Adipocyte (in vitro differentiated cells): ENCODE measurements around the gene POC5.
A peak's percentile ranks its signal among the peaks of the same experiment; 100 is the strongest.
"Not testable (repeated sequence)": the region's sequence is repeated elsewhere in the genome, so short reads cannot be mapped to it uniquely, and the experiment has no call there.

Experiments used
- DNase-seq: peaks from one replicate; pipeline ENCODE4 v3.0.0-alpha.2; 2015; ENCODE audit warnings: low read depth
- H3K27me3 ChIP-seq: replicated peaks from 2 replicates; pipeline ENCODE4 v1.7.0; 2013; ENCODE audit warnings: mild to moderate bottlenecking, low read length, moderate library complexity; ENCODE audit not compliant: control insufficient read depth, insufficient read depth
- H3K36me3 ChIP-seq: 2 replicates; pipeline ENCODE4 v1.7.0; 2013; ENCODE audit warnings: low read length, mild to moderate bottlenecking, moderate library complexity; ENCODE audit not compliant: control insufficient read depth, insufficient read depth, severe bottlenecking
- H3K4me1 ChIP-seq: 2 replicates; pipeline ENCODE4 v1.7.0; 2013; ENCODE audit warnings: mild to moderate bottlenecking, low read length, moderate library complexity; ENCODE audit not compliant: control insufficient read depth, insufficient read depth
- H3K4me3 ChIP-seq: 2 replicates; pipeline ENCODE4 v1.7.0; 2013; ENCODE audit warnings: mild to moderate bottlenecking, low read length, moderate library complexity
- H3K9ac ChIP-seq: 2 replicates; pipeline ENCODE4 v1.7.0; 2013; ENCODE audit warnings: mild to moderate bottlenecking, low read length, moderate library complexity
- H3K9me3 ChIP-seq: 2 replicates; pipeline ENCODE4 v1.7.0; 2013; ENCODE audit warnings: mild to moderate bottlenecking, low read length, moderate library complexity; ENCODE audit not compliant: control insufficient read depth

The POC5 gene

DNA sequence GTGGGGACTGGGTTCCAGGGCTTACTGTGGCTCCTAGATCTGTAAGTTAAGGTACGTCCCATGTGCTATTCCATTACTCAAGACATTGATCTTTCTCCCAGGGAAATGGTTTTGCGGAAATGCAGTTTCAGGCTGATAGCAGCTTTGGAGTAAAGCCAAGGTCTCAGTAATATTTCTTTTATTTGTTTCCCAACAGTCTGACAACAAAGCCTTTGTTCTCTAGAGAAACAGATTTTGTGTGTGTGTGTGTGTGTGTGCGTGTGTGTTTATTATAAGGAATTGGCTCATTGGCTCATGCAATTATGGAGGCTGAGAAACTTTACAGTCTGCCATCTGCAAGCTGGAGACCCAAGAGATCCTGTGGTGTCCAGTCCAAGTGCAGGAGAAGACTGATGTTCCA, 12.1 kb upstream of the POC5 start:
- H3K27me3 ChIP-seq = peaks cover 8% of the 10 kb centered on the region
- no peak overlapping the region for H3K4me3 ChIP-seq
- H3K36me3 ChIP-seq = no peaks in the 10 kb centered on the region
- DNase-seq = no peak
- no peaks in the 10 kb centered on the region for H3K4me1 ChIP-seq
- no peak overlapping the region for H3K9ac ChIP-seq
- no peaks in the 10 kb centered on the region for H3K9me3 ChIP-seq

- no peak for DNase-seq
- peaks cover 6% of the 10 kb centered on the region for H3K9me3 ChIP-seq
- H3K36me3 ChIP-seq = no peaks in the 10 kb centered on the region
- H3K9ac ChIP-seq = no peak overlapping the region
- H3K27me3 ChIP-seq = peaks cover 8% of the 10 kb centered on the region
- no peak overlapping the region for H3K4me3 ChIP-seq
- H3K4me1 ChIP-seq = no peaks in the 10 kb centered on the region
Observed at GRCh38 chr5:75727931-75728330, 10.7 kb upstream of the POC5 start.

- H3K9me3 ChIP-seq, H3K27me3 ChIP-seq, DNase-seq, H3K4me1 ChIP-seq, H3K36me3 ChIP-seq, H3K4me3 ChIP-seq, H3K9ac ChIP-seq: not testable (repeated sequence)
Observed at GRCh38 chr5:75726224-75726623, 9.0 kb upstream of the POC5 start.

DNA sequence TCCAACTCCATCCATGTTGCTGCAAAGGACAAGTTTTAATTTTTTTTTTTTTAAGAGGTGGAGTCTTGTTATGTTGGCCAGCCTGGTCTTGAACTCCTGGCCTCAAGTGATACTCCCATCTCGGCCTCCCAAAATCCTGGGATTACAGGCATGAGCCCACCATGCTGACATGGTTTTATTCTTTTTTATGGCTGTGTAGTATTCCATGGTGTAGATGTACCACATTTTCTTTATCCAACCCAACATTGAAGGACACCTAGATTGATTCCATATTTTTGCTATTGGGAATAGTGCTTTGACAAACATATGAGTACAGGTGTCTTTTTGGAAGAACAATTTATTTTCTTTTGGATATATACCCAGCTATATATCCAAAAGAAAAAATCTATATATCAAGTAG, 6.1 kb upstream of the POC5 start:
- H3K36me3 ChIP-seq = no peaks in the 10 kb centered on the region
- no peaks in the 10 kb centered on the region for H3K4me1 ChIP-seq
- DNase-seq = no peak
- H3K9me3 ChIP-seq = peaks cover 6% of the 10 kb centered on the region
- no peak overlapping the region for H3K4me3 ChIP-seq
- no peak overlapping the region for H3K9ac ChIP-seq
- peaks cover 3% of the 10 kb centered on the region for H3K27me3 ChIP-seq

DNA sequence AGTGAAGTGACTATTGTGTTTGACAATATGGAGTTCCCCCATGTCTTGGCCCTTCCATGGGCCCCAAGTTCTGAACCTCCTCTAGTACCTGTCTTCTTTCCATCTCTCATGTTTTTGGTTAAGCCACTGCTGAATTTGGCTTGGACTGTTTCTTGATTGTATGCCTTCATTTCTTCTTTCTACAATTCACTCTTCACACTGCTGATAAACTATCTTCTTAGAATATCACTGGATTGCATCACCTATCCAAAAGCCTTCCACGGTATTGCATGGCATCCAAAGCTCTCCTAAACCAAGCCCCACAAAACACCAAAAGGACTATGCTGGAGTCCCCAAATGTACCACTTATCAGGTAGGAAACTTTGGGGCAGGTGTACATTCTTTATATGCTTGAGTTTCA, 4.3 kb upstream of the POC5 start:
- no peak for DNase-seq
- H3K36me3 ChIP-seq = no peaks in the 10 kb centered on the region
- H3K9ac ChIP-seq = no peak overlapping the region
- no peak overlapping the region for H3K4me3 ChIP-seq
- H3K27me3 ChIP-seq = peaks cover 3% of the 10 kb centered on the region
- H3K4me1 ChIP-seq = peaks cover 3% of the 10 kb centered on the region
- H3K9me3 ChIP-seq = peaks cover 6% of the 10 kb centered on the region

DNA sequence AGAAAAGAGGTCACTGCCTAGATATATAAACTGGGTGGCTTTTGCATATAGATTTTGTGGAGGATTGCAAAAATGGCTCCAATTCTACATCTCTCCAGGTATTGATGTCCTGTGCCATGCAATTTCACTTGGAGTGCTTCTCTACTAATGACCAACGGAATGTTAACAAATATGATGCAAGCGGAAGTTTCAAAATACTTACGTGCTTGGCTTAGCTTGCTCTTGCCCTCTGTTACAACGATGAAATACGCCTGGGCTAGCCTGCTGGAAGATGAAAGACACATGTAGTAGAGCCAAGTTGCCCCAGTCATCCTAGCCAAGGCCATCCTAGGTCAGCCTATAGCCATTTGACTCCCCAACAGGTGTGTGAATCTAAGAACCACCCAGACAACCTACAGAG, 3.6 kb upstream of the POC5 start:
- peaks cover 5% of the 10 kb centered on the region for H3K4me1 ChIP-seq
- peaks cover 6% of the 10 kb centered on the region for H3K9me3 ChIP-seq
- H3K27me3 ChIP-seq = peaks cover 3% of the 10 kb centered on the region
- H3K36me3 ChIP-seq = no peaks in the 10 kb centered on the region
- H3K4me3 ChIP-seq = no peak overlapping the region
- DNase-seq = no peak
- H3K9ac ChIP-seq = no peak overlapping the region

DNA sequence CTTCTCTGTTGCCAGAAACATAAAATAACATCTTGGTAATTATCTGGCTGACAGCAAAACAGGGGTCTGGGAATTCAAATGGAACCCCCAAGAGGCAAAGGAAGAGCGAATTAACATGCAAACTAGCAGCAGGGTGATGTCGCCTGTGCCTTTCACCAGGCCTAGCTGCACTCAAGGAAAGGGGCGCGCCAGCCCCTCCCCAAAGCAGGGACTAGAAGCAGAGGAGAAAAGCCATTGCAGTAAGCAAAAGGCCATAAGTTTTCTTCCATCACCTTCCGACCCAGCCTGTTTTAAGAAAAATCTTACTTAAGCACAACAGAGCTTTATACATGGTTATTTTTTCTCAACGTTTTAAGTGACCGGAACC, 539 bp downstream of the POC5 start:
- H3K36me3 ChIP-seq = no peaks in the 10 kb centered on the region
- peak overlapping the region; percentile 90 for H3K4me3 ChIP-seq
- peak overlapping the region; percentile 85 for H3K9ac ChIP-seq
- no peak for DNase-seq
- H3K27me3 ChIP-seq = peaks cover 3% of the 10 kb centered on the region
- H3K9me3 ChIP-seq = no peaks in the 10 kb centered on the region
- peaks cover 8% of the 10 kb centered on the region for H3K4me1 ChIP-seq

DNA sequence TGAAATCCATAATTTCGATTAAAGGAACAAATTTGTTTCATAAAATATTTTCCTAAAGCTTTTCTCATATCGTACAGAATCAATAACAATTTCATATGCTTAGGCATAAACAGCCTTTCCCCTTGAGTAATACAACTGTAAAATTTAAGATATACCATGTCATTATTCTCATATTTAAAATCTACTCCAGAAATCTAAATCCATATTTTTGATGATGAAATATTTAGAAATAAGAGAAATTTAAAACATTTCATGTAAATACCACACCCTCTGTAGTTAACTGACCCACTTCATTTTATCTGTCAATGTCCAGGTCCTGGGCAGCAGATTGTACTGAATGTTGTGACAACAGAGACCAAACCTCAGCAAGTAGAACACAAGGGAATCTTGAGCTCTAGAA, 5.1 kb downstream of the POC5 start:
- H3K36me3 ChIP-seq = peaks cover 11% of the 10 kb centered on the region

GRCh38 chr5:75711151-75711550, 6.1 kb downstream of the POC5 start:
- H3K9ac ChIP-seq = no peak overlapping the region
- peaks cover 6% of the 10 kb centered on the region for H3K4me1 ChIP-seq
- no peaks in the 10 kb centered on the region for H3K27me3 ChIP-seq
- H3K4me3 ChIP-seq = no peak overlapping the region
- H3K9me3 ChIP-seq = no peaks in the 10 kb centered on the region
- peaks cover 14% of the 10 kb centered on the region for H3K36me3 ChIP-seq
- no peak for DNase-seq

More for the DNA sequence above, 5.1 kb downstream of the POC5 start:
- Histone ChIP-seq H3K4me1 (peaks cover 6% of the 10 kb centered on the region), H3K9me3 (no peaks in the 10 kb centered on the region), H3K27me3 (no peaks in the 10 kb centered on the region), H3K9ac (no peak overlapping the region), H3K4me3 (no peak overlapping the region)
- DNase-seq = no peak

GRCh38 chr5:75710637-75711036, 6.6 kb downstream of the POC5 start:
- no peaks in the 10 kb centered on the region for H3K27me3 ChIP-seq
- no peaks in the 10 kb centered on the region for H3K9me3 ChIP-seq
- peaks cover 14% of the 10 kb centered on the region for H3K36me3 ChIP-seq
- DNase-seq = no peak
- H3K4me3 ChIP-seq = no peak overlapping the region
- H3K4me1 ChIP-seq = peaks cover under 1% of the 10 kb centered on the region
- no peak overlapping the region for H3K9ac ChIP-seq

DNA sequence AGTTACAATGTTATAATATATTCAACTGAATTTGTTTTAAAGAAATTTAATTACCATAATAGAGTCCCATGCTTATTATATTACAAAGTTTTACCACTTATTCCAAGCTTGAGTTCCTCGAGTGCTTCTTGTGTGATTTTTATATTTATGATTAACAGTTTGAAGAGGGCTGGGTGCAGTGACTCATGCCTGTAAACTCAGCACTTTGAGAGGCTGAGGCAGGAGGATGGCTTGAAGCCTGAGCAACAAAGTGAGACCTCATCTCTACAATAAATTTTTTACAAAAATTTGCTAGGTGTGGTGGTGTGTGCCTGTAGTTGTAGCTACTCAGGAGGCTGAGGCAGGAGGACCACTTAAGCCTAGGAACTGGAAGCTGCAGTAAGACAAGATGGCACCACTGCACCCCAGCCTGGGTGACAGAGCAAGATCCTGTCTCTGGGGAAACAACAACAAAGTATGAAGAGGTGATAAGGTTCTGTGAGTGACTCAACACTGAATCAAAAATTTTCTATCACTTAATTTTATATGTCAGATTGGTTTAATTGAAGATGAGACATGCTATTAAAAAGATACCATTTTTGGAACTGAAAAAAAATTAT, 9.2 kb downstream of the POC5 start:
- Histone ChIP-seq H3K36me3 (peaks cover 25% of the 10 kb centered on the region), H3K4me3 (no peak overlapping the region)
- DNase-seq = no peak

GRCh38 chr5:75706775-75707174, 10.5 kb downstream of the POC5 start:
- Histone ChIP-seq H3K4me3 (no peak overlapping the region), H3K27me3 (no peaks in the 10 kb centered on the region), H3K36me3 (peaks cover 37% of the 10 kb centered on the region), H3K9me3 (no peaks in the 10 kb centered on the region), H3K4me1 (no peaks in the 10 kb centered on the region), H3K9ac (no peak overlapping the region)
- DNase-seq = no peak

More for the DNA sequence above, 9.2 kb downstream of the POC5 start:
- Histone ChIP-seq H3K9me3 (no peaks in the 10 kb centered on the region), H3K27me3 (no peaks in the 10 kb centered on the region), H3K9ac (no peak overlapping the region), H3K4me1 (no peaks in the 10 kb centered on the region)
